ENCODE measurements around the gene DHDDS.

GRCh38 chr1:26472901-26473845, 41.1 kb downstream of the DHDDS start:
- TF ChIP-seq, protein P1, sequence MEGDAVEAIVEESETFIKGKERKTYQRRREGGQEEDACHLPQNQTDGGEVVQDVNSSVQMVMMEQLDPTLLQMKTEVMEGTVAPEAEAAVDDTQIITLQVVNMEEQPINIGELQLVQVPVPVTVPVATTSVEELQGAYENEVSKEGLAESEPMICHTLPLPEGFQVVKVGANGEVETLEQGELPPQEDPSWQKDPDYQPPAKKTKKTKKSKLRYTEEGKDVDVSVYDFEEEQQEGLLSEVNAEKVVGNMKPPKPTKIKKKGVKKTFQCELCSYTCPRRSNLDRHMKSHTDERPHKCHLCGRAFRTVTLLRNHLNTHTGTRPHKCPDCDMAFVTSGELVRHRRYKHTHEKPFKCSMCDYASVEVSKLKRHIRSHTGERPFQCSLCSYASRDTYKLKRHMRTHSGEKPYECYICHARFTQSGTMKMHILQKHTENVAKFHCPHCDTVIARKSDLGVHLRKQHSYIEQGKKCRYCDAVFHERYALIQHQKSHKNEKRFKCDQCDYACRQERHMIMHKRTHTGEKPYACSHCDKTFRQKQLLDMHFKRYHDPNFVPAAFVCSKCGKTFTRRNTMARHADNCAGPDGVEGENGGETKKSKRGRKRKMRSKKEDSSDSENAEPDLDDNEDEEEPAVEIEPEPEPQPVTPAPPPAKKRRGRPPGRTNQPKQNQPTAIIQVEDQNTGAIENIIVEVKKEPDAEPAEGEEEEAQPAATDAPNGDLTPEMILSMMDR (conservative IDR thresholded peaks at IDR 0.05), result no peak
- no peak for TF ChIP-seq EZH2 (IDR thresholded peaks at IDR 0.05; ENCODE audit: low read depth)
